ENCODE results near the gene MAD1L1. TPM values are rescaled to one million over a fixed set of nuclear protein-coding genes. Genes with fewer than 3 reads are reported as not detected.

The MAD1L1 gene
- total RNA-seq, 4 donors from 2014 or later: 8.0 to 52.7 (median 26.7) TPM

DNA sequence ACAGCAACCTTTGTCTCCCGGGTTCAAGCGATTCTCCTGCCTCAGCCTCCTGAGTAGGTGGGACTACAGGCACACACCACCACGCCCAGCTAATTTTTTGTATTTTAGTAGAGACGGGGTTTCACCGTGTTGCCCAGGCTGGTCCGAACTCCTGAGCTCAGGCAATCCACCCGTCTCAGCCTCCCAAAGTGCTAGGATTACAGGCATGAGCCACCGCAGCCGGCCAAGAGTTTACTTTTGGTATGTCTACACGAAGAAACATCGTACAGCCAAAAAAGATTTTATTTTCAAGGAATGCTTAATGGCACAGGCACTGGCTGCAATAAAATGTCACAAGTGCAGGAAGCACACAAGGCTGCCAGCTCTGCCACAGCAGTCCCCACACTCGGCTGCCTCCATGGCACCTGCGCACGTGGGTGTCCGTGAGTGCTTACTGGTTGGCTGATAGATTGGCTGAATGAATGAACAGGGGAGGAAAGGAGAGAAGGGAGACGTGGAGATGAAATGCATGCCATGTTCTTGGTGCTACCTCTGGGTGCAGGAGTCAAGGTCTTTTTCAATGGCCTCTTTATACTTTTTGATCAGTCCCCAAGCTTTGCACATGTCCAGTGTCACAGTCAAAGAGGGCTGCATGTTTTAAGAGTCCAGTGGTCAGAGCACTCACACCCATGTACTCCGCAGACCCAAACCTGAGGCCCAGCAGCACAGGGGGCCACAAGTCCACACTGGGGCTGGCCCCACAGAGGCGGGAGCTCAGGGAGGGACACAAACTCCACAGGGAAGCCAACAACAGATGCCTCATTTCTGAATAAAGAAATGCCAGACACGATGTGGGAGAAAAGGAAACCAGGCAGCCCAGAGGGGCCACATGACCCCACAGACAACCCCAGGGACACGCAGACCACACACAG is 198.2 kb downstream of the MAD1L1 start:
- 80 to 95% methylated on average over 1 to 20 of the region's 20 CpGs for WGBS, 2 donors (ENCODE audit: low coverage in 1 of 2)
- no peak for DNase-seq
- TF ChIP-seq, protein P1, sequence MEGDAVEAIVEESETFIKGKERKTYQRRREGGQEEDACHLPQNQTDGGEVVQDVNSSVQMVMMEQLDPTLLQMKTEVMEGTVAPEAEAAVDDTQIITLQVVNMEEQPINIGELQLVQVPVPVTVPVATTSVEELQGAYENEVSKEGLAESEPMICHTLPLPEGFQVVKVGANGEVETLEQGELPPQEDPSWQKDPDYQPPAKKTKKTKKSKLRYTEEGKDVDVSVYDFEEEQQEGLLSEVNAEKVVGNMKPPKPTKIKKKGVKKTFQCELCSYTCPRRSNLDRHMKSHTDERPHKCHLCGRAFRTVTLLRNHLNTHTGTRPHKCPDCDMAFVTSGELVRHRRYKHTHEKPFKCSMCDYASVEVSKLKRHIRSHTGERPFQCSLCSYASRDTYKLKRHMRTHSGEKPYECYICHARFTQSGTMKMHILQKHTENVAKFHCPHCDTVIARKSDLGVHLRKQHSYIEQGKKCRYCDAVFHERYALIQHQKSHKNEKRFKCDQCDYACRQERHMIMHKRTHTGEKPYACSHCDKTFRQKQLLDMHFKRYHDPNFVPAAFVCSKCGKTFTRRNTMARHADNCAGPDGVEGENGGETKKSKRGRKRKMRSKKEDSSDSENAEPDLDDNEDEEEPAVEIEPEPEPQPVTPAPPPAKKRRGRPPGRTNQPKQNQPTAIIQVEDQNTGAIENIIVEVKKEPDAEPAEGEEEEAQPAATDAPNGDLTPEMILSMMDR (IDR thresholded peaks at IDR 0.05): no peak
- no peak for TF ChIP-seq POLR2A (IDR thresholded peaks at IDR 0.05)
- TF ChIP-seq POLR2AphosphoS5 (IDR thresholded peaks at IDR 0.05): no peak
- no peak for TF ChIP-seq EP300 (IDR thresholded peaks at IDR 0.05; ENCODE audit: low read depth)
- in situ Hi-C loops (cut with MboI; ENCODE audit: low pct_ligation_motif_present in 1 of 4, low pct_unique_long_range_greater_than_20kb in 1 of 4, low sequenced_read_pairs in 3 of 4): no loop called here
- Histone ChIP-seq H3K9me3 (no peaks in the 10 kb centered on the region), H3K36me3 (no peaks in the 10 kb centered on the region), H3K27me3 (no peaks in the 10 kb centered on the region), H3K4me1 (peaks cover 0 to 17% (median 4%) of the 10 kb centered on the region in 4 donors), H3K27ac (no peak overlapping the region), H3K4me3 (no peak overlapping the region)
- intact Hi-C loops (cut with DNase I; ENCODE audit: low total_unique reads): no loop called here

DNA sequence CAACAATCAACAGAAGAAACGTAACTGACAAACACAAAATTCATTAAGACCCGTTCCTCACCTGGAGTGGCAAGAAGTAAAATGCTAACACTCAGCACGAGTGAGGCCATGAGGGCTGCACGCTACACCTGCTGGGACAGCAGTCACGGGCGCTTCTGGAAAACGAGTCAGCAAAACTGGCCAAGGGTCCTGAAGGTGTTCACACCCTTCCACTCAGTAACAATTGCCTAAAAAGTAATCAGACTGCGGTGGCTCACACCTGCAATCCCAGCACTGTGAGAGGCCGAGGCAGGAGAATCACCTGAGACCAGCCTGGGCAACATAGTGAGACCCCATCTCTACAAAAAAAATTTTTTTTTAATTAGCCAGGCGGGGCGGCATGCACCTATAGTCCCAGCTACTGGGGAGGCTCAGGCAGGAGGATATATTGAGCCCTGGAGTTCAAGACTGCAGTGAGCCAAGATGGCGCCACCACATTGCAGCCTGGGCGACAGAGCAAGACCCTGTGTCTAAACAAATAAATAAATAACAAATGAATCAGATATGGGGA is 199.1 kb downstream of the MAD1L1 start:
- Histone ChIP-seq H3K27me3 (no peaks in the 10 kb centered on the region), H3K36me3 (no peaks in the 10 kb centered on the region), H3K9me3 (peaks cover 2 to 4% of the 10 kb centered on the region in 2 donors), H3K4me1 (peaks cover 0 to 15% (median 4%) of the 10 kb centered on the region in 4 donors), H3K4me3 (no peak overlapping the region), H3K27ac (no peak overlapping the region)
- WGBS, 2 donors (ENCODE audit: low coverage in 1 of 2): 92 to 97% methylated on average over 8 to 13 of the region's 13 CpGs
- in situ Hi-C loops (cut with MboI; ENCODE audit: low pct_ligation_motif_present in 1 of 4, low pct_unique_long_range_greater_than_20kb in 1 of 4, low sequenced_read_pairs in 3 of 4): no loop called here
- no peak for DNase-seq
- intact Hi-C loops (cut with DNase I; ENCODE audit: low total_unique reads): no loop called here
- no peak for TF ChIP-seq POLR2AphosphoS5 (IDR thresholded peaks at IDR 0.05)
- TF ChIP-seq EP300 (IDR thresholded peaks at IDR 0.05; ENCODE audit: low read depth): no peak
- TF ChIP-seq, protein P1 (IDR thresholded peaks at IDR 0.05): no peak
- no peak for TF ChIP-seq POLR2A (IDR thresholded peaks at IDR 0.05)

DNA sequence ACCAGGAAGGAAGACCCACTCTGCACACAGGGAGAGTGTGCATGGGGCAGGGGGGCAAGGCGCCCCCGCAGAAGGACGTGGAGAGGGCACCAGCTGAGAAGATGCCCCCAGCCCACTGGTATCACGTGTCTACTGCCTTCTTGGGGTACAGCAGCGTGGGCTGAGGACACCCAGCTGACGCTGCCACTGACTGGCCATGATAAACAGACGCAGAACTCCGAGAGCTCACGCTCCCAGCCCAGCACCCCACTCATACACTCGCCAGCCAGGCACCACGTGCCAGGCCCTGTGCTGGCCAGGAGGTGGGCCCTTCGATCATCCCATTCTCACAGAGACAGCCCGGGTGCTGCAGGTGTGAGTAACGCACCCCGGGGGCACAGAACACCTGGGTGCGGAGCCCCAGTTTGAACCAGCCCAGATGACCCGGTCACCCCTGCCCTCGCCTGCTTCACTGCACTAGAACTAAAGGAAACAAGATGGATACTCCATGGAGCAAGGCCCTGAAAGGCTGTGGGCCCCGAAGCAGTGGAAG is 199.8 kb downstream of the MAD1L1 start:
- in situ Hi-C loops (cut with MboI; ENCODE audit: low pct_ligation_motif_present in 1 of 4, low pct_unique_long_range_greater_than_20kb in 1 of 4, low sequenced_read_pairs in 3 of 4): no loop called here
- Histone ChIP-seq H3K27ac (no peak overlapping the region), H3K36me3 (no peaks in the 10 kb centered on the region), H3K4me3 (no peak overlapping the region), H3K9me3 (peaks cover 5 to 11% of the 10 kb centered on the region in 2 donors), H3K4me1 (peaks cover 0 to 9% (median 3%) of the 10 kb centered on the region in 4 donors), H3K27me3 (no peaks in the 10 kb centered on the region)
- 96% methylated on average over 19 of the region's 19 CpGs; no CpG with 5 or more reads in 1 of the 2 donors for WGBS, 2 donors (ENCODE audit: low coverage in 1 of 2)
- intact Hi-C loops (cut with DNase I; ENCODE audit: low total_unique reads): no loop called here
- TF ChIP-seq POLR2A (IDR thresholded peaks at IDR 0.05): no peak
- no peak for TF ChIP-seq POLR2AphosphoS5 (IDR thresholded peaks at IDR 0.05)
- TF ChIP-seq EP300 (IDR thresholded peaks at IDR 0.05; ENCODE audit: low read depth): no peak
- DNase-seq: no peak

DNA sequence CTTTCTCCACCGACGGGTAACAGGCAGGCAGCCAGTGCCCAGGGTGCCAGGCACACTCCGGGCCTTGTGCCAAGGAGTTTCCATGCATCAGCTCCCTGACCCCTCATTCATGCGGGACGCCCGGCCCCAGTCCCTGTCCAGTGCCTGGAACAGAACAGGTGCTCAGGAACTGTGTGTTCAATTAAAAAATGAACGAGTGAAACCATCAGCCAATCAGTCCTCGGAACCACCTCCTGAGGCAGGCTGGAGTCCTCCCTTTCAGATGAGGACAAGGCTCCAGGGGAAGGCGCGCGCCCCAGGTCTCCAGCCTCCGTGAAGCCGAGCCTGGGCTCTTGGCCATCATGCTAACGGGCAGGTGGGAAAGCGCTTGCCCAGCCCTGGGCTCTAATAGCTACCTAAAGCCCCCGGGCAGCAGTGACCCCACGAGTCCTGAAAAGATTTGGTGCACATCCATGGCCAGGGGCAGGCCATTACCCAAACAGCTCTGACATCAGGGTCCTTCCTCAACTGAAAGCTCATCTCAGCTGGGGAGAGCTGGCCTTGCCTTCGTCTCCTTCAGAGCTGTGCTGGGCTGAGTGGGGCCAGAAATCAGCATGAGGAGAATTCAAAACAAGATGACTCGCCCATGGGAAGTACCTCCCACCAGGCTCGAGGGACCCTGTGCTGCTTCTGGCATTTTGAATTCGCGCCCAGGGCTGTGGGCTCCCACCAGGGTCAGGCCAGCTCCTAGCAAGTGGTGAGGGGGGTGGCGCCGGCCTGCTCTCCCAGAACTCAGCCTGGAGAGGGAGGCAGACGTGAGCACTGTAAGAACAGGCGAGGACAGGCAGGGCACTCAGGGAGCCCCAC is 200.5 kb downstream of the MAD1L1 start:
- H3K27ac ChIP-seq: no peak overlapping the region
- peaks cover 5 to 12% of the 10 kb centered on the region in 2 donors for H3K9me3 ChIP-seq
- no peaks in the 10 kb centered on the region for H3K27me3 ChIP-seq
- H3K36me3 ChIP-seq: no peaks in the 10 kb centered on the region
- no peak for DNase-seq
- intact Hi-C loops (cut with DNase I; ENCODE audit: low total_unique reads): no loop called here
- in situ Hi-C loops (cut with MboI; ENCODE audit: low pct_ligation_motif_present in 1 of 4, low pct_unique_long_range_greater_than_20kb in 1 of 4, low sequenced_read_pairs in 3 of 4): no loop called here
- TF ChIP-seq, protein P1 (IDR thresholded peaks at IDR 0.05): no peak
- TF ChIP-seq EP300 (IDR thresholded peaks at IDR 0.05; ENCODE audit: low read depth): no peak
- TF ChIP-seq POLR2AphosphoS5 (IDR thresholded peaks at IDR 0.05): no peak
- TF ChIP-seq POLR2A (IDR thresholded peaks at IDR 0.05): no peak
- 90% methylated on average over 24 of the region's 26 CpGs; no CpG with 5 or more reads in 1 of the 2 donors for WGBS, 2 donors (ENCODE audit: low coverage in 1 of 2)
- H3K4me1 ChIP-seq: peaks cover 0 to 3% (median 0%) of the 10 kb centered on the region in 4 donors
- no peak overlapping the region for H3K4me3 ChIP-seq
